A549 (cell line): ENCODE measurements around the gene FAM163B.

Experiments used
- CTCF ChIP-seq: fragments of >200 bp; sonication (Bioruptor Twin); formaldehyde crosslinking; IDR thresholded peaks from 3 replicates; pipeline ENCODE4 v1.5.1; 2016
- HDAC2 ChIP-seq: fragments of 200-600 bp; sonication (generic); IDR thresholded peaks from 2 replicates; pipeline ENCODE4 v1.6.1; 2016
- KDM1A ChIP-seq: fragments of 200-600 bp; sonication (generic); IDR thresholded peaks from 2 replicates; pipeline ENCODE4 v1.6.1; 2016; ENCODE audit warnings: low read depth, mild to moderate bottlenecking
- MAX ChIP-seq: IDR thresholded peaks from 2 replicates; pipeline ENCODE4 v1.6.1; 2012
- MAZ ChIP-seq: fragments of 150-350 bp; IDR thresholded peaks from 2 replicates; pipeline ENCODE4 v1.6.1; 2014; ENCODE audit warnings: antibody characterized with exemption, low read depth, low read length, borderline replicate concordance
- PBX3 ChIP-seq: IDR thresholded peaks from 2 replicates; pipeline ENCODE4 v1.6.1; 2012
- PHF8 ChIP-seq: fragments of 200-600 bp; sonication (generic); IDR thresholded peaks from 2 replicates; pipeline ENCODE4 v1.6.1; 2016; ENCODE audit warnings: low read depth, mild to moderate bottlenecking, antibody characterized with exemption, moderate library complexity, borderline replicate concordance
- POLR2A ChIP-seq: IDR thresholded peaks from 2 replicates; pipeline ENCODE4 v1.6.1; 2012; ENCODE audit warnings: mild to moderate bottlenecking, low read length
- RFX5 ChIP-seq: fragments of 450-650 bp; IDR thresholded peaks from 2 replicates; pipeline ENCODE4 v1.7.1; 2014; ENCODE audit warnings: antibody characterized with exemption, mild to moderate bottlenecking, moderate library complexity
- USF2 ChIP-seq: fragments of 450-650 bp; IDR thresholded peaks from 2 replicates; pipeline ENCODE4 v1.6.1; 2014; ENCODE audit warnings: antibody characterized with exemption
- ZC3H11A ChIP-seq: fragments of 450-650 bp; IDR thresholded peaks from 2 replicates; pipeline ENCODE4 v1.6.1; 2014; ENCODE audit warnings: antibody characterized with exemption, mild to moderate bottlenecking
- ZFP36 ChIP-seq: fragments of 450-650 bp; IDR thresholded peaks from 2 replicates; pipeline ENCODE4 v1.6.1; 2014; ENCODE audit warnings: borderline replicate concordance; ENCODE audit not compliant: partially characterized antibody

- no peak for TF ChIP-seq CTCF
- TF ChIP-seq USF2, result no peak
- no peak for TF ChIP-seq MAX
- no peak for TF ChIP-seq POLR2A
- TF ChIP-seq ZFP36, result no peak
- no peak for TF ChIP-seq RFX5
- TF ChIP-seq PHF8, result no peak
- TF ChIP-seq ZC3H11A, result no peak
- TF ChIP-seq HDAC2, result no peak
- no peak for TF ChIP-seq KDM1A
- no peak for TF ChIP-seq PBX3
- no peak for TF ChIP-seq MAZ
Measured at GRCh38 chr9:133591116-133591910, 17.9 kb downstream of the FAM163B start.
